ENCODE measurements around the gene PLEKHH1.
A peak's percentile ranks its signal among the peaks of the same experiment; 100 is the strongest.
"Not testable (repeated sequence)": the region's sequence is repeated elsewhere in the genome, so short reads cannot be mapped to it uniquely, and the experiment has no call there.

The PLEKHH1 gene

GRCh38 chr14:67584978-67585377 lies 51.9 kb downstream of the PLEKHH1 start:
- DNase-seq (ENCODE audit: low read depth) = no peak
- H3K4me3 ChIP-seq (ENCODE audit: low read depth, low read length) = no peak overlapping the region
- TF ChIP-seq CTCF (conservative IDR thresholded peaks at IDR 0.05; ENCODE audit: low read depth, low read length) = no peak

- no peak for TF ChIP-seq CTCF (conservative IDR thresholded peaks at IDR 0.05; ENCODE audit: low read depth, low read length)
- DNase-seq (ENCODE audit: low read depth) = no peak
- no peak overlapping the region for H3K4me3 ChIP-seq (ENCODE audit: low read depth, low read length)
Observed at GRCh38 chr14:67586369-67586768, 53.3 kb downstream of the PLEKHH1 start.

GRCh38 chr14:67589204-67589770 lies 56.2 kb downstream of the PLEKHH1 start:
- no peak for DNase-seq (ENCODE audit: low read depth)
- TF ChIP-seq CTCF (conservative IDR thresholded peaks at IDR 0.05; ENCODE audit: low read depth, low read length) = no peak
- no peak overlapping the region for H3K4me3 ChIP-seq (ENCODE audit: low read depth, low read length)

GRCh38 chr14:67593650-67594049 lies 60.6 kb downstream of the PLEKHH1 start:
- DNase-seq (ENCODE audit: low read depth); H3K4me3 ChIP-seq (ENCODE audit: low read depth, low read length): not testable (repeated sequence)

- no peak overlapping the region for H3K4me3 ChIP-seq (ENCODE audit: low read depth, low read length)
- TF ChIP-seq CTCF (conservative IDR thresholded peaks at IDR 0.05; ENCODE audit: low read depth, low read length) = no peak
- no peak for DNase-seq (ENCODE audit: low read depth)
Observed at GRCh38 chr14:67595392-67595791, 62.3 kb downstream of the PLEKHH1 start.

- DNase-seq (ENCODE audit: low read depth) = peak; percentile 89
- H3K4me3 ChIP-seq (ENCODE audit: low read depth, low read length) = peak within 1 kb of the TSS; percentile 95
- TF ChIP-seq CTCF (conservative IDR thresholded peaks at IDR 0.05; ENCODE audit: low read depth, low read length) = peak; percentile 52
Observed at GRCh38 chr14:67599698-67600561, 66.8 kb downstream of the PLEKHH1 start, which contains the start of gene PIGH. TSS of gene PIGH (minus strand) at chr14:67600268. CDS start at chr14:67600203, 65 bp downstream.

GRCh38 chr14:67600562-67600974 lies 67.5 kb downstream of the PLEKHH1 start:
- not testable (repeated sequence) for DNase-seq (ENCODE audit: low read depth)
- H3K4me3 ChIP-seq (ENCODE audit: low read depth, low read length) = peak overlapping the region; percentile 95

- DNase-seq (ENCODE audit: low read depth) = no peak
- no peak for TF ChIP-seq CTCF (conservative IDR thresholded peaks at IDR 0.05; ENCODE audit: low read depth, low read length)
- H3K4me3 ChIP-seq (ENCODE audit: low read depth, low read length) = no peak overlapping the region
Observed at GRCh38 chr14:67602076-67602475, 69.0 kb downstream of the PLEKHH1 start.

Measured in choroid plexus epithelial cell (primary cell).